Measurements from ENCODE around the gene MAFG. TPM values are rescaled to one million over a fixed set of nuclear protein-coding genes. Genes with fewer than 3 reads are reported as not detected.

Gene MAFG
- total and polyA plus RNA-seq, 2 of the 13 experiments (the other 11 are each of a cell fraction or from before 2014, with no cell fraction given): 14.5 to 20.0 TPM

GRCh38 chr17:81909966-81910839 is 17.3 kb downstream of the MAFG start (continued):
- TF ChIP-seq ARID2 (CRISPR knock-in tag; IDR thresholded peaks at IDR 0.05; ENCODE audit: borderline replicate concordance) (no peak), ZNF484 (CRISPR knock-in tag; IDR thresholded peaks at IDR 0.05; ENCODE audit: borderline replicate concordance, low read depth) (no peak), SP140L (CRISPR knock-in tag; IDR thresholded peaks at IDR 0.05; ENCODE audit: borderline replicate concordance) (no peak), ZFP36L1 (CRISPR knock-in tag; IDR thresholded peaks at IDR 0.05) (no peak; the same call in 1 of the 2 replicates), ZEB1 (IDR thresholded peaks at IDR 0.05; ENCODE audit: insufficient replicate concordance, low read depth) (peak; percentile 78), ZNF616 (CRISPR knock-in tag; IDR thresholded peaks at IDR 0.05; ENCODE audit: low read depth) (peak; percentile 34; the same call in 1 of the 2 replicates), PRDM15 (CRISPR knock-in tag; IDR thresholded peaks at IDR 0.05) (peak; percentile 78), ZBTB14 (CRISPR knock-in tag; IDR thresholded peaks at IDR 0.05) (peak; percentile 57; the same call in 1 of the 2 replicates), ZNF841 (CRISPR knock-in tag; IDR thresholded peaks at IDR 0.05; ENCODE audit: borderline replicate concordance) (no peak), ZNF263 (CRISPR knock-in tag; IDR thresholded peaks at IDR 0.05) (peak; percentile 100), ZFP41 (CRISPR knock-in tag; IDR thresholded peaks at IDR 0.05; ENCODE audit: borderline replicate concordance) (no peak), PRPF4 (IDR thresholded peaks at IDR 0.05; ENCODE audit: low read depth, low read length, poor library complexity, severe bottlenecking) (no peak), ZBED4 (CRISPR knock-in tag; IDR thresholded peaks at IDR 0.05; ENCODE audit: borderline replicate concordance) (no peak; the same call in 1 of the 2 replicates), FUBP1 (CRISPR knock-in tag; IDR thresholded peaks at IDR 0.05; ENCODE audit: borderline replicate concordance) (no peak), GFI1 (CRISPR knock-in tag; IDR thresholded peaks at IDR 0.05; ENCODE audit: borderline replicate concordance) (0 out of 2 replicates have a peak, but pooled peaks have one; percentile 11), MTA1 (CRISPR knock-in tag; IDR thresholded peaks at IDR 0.05; ENCODE audit: borderline replicate concordance) (peak; percentile 79; the same call in 1 of the 2 replicates)

All from HepG2 (cell line).